NCI-H460 (cell line): ENCODE results near the gene TREML1. TPM values are rescaled to one million over a fixed set of nuclear protein-coding genes. Genes with fewer than 3 reads are reported as not detected.
"Not testable (repeated sequence)": the region's sequence is repeated elsewhere in the genome, so short reads cannot be mapped to it uniquely, and the experiment has no call there.

Experiments
- DNase-seq: peaks from one replicate; pipeline ENCODE4 v3.0.0-alpha.2; 2016; ENCODE audit warnings: low read depth; ENCODE audit errors: extremely low read depth
- polyA plus RNA-seq: library from polyadenylated mRNA; depleted of rRNA; stranded (reverse); fragments of >200 nt; gene quantifications from 2 replicates; pipeline ENCODE4 v1.2.3, GENCODE V29; 2014; cell fraction: nucleus; rRNA removed
- total RNA-seq: library from RNA; depleted of rRNA; stranded (reverse); fragments of >200 nt; shearing (Covaris generic); gene quantifications from 2 replicates; pipeline ENCODE4 v1.2.3, GENCODE V29; 2014; rRNA removed

The TREML1 gene
- not detected in 2 replicates for total RNA-seq
- polyA plus RNA-seq = not detected in 2 replicates

- no peak for DNase-seq
Observed at GRCh38 chr6:41153992-41154625, at the start of gene TREML1. Gene TREML1, minus strand, starts transcription at chr6:41154347. Its CDS starts 59 bp downstream, at chr6:41154288.

DNA sequence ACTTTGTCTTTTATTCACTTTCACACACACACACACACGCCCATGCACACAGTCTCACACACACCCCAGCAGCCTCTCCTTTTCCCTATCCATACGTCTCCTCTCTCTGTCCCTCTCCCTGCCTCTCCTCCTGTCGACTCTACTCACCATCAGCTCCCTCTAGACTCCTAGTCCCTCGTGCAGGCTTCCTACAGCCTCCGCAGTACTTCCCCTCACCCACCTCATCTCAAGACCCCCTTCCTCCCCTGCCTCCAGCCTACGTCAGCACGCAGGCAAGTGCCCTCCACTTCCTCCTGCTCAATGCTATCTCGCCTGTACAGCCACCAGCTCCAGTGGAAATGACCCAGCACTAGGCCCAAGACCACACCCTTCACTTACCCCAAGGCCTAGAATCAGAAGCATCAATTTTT is 47.6 kb upstream of the TREML1 start:
- DNase-seq = no peak

GRCh38 chr6:41200901-41201763 is 47.0 kb upstream of the TREML1 start, which contains the start of gene TREML2:
Gene TREML2, minus strand, starts transcription at chr6:41201149. Its CDS starts 141 bp downstream, at chr6:41201008.
- DNase-seq = no peak

DNA sequence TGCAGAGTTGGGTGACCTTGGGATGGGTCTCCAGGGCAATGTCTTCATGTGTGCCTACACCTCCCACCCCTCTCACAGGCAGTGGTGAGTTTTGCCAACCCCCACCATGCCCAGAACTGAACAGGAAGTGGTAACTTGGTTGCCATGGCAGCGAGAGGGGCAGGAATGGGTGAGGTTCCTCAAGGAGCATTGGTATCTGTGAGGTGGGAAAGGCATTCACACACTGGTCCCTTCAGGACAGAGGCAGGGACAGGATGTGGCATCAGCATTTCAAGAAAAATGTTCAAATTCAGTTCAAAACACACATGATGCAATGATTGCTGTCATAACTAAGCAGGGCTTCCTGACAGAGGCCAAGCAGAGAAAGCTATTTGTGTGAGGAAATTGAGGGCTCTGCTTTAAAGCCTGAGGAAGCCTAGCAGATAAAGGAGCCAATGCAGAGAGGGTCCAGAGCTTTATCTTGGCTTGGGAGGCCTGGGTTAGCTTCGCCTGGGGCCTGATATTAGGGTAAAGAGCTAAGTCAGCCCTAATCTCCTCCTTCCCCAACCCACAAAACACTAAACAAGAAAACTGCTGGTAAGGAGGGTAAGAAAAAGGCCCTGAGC is 46.3 kb upstream of the TREML1 start:
- DNase-seq = peak; percentile 20

GRCh38 chr6:41199552-41200246 is 45.6 kb upstream of the TREML1 start:
- DNase-seq = peak; percentile 55

DNA sequence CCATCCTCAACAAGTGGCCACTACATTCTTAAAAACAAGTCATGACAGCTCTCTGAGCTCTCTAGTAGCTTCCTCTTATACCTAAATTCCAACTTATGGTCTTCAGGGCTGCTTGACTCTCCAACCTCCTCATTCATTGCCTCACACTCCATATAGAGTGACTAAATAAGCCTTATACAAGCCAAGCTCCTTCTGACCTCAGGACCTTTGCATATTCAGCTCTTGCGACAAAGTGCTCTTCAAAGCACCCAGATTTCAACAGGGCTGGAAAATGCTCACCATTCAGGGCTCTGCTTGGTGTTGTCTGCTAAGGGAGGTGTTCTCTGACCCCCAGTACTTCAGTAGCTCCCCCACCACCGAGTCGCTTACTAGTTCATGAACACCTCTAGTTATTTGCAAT is 43.1 kb upstream of the TREML1 start:
- DNase-seq = no peak

DNA sequence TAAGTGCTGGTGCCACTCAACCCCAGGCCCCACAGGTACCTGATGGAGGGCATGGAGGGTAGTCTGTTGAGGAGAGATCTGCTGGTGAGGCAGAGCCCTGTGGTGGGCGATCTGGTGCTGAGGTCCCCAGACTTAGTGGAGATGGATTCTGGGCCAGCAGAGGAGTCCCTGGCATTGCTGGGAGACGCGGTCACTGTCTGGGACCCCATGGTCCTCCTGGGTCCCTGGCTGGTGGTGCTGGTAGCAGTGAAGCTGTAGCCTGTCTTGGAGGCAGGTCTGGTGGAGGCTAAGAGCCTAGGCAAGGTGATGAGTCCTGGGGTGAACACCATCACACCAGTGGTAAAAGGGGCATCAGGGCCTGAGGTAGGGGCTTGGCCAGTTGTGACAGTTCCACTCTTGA is 40.2 kb upstream of the TREML1 start:
- no peak for DNase-seq

DNA sequence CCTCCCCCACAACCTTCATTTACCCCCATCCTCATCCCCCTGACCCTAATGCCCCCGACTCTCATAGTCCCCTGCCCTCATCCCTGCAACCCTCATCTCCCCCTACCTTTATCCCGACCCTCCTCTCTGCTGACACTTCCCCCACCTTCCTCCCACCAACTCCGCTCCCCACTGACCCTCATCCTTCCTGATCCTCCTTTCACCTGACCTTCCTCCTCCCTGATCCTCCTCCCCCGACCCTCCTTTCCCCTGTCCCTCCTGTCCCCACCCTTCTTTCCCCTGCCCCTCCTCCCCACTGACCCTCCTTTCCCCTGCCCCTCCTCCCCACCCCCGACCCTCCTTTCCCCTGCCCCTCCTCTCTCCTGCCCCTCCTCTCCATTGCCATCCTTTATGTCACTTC is 39.7 kb upstream of the TREML1 start:
- DNase-seq = no peak

- no peak for DNase-seq
Observed at GRCh38 chr6:41193171-41193734, 39.1 kb upstream of the TREML1 start.

DNA sequence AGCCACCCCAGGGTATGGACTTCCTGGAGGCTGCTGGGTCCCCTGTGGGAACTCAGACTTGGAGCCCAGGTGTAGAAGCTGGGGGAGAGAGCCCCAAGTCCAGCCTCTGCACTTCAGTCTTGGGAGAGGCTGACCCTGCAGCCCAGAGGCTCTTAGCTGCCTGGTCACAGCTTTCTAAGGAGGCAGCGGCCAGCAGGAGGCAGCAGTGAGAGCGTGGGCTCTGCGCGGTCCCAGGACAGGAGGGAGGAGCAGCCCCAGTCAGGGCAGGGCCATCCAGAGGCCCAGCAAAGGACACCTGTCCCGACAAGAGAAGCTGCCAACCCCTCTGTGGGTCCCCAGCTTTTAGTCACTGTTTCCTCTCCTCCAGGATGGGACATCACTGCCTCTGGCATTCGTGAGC is 37.4 kb upstream of the TREML1 start:
- no peak for DNase-seq

GRCh38 chr6:41190791-41191190 is 36.6 kb upstream of the TREML1 start:
- no peak for DNase-seq

DNA sequence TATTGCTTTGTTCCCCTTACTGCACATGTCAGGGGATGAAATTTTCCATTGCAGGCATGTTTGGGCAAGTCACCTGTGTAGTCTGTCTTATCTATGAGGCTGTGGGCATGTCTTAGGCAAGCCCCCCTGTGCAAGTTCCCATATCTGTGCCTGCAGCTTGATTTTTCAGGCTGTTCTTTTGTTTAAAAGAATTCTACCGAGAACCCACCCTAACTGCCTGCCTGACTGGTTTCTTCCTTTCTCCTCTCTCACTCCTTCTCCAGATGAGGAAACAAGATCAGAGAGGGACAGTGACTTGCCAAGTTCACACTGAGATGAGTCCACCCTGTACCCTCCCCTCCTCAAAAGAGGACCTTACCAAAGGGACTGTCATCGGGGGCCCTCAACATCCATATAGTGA is 35.8 kb upstream of the TREML1 start:
- no peak for DNase-seq

DNA sequence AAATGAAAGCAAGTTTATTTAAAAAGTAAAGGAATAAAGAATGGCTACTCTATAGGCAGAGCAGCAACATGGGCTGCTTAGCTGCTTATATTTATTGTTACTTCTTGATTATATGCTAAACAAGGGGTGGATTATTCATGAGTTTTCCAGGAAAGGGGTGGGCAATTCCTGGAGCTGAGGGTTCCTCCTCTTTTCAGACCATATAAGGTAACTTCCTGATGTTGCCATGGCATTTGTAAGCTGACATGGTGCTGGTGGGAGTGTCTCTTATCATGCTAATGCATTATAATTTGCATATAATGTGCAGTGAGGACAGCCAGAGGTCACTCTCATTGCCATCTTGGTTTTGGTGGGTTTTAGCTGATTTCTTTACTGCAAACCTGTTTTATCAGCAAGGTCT is 34.9 kb upstream of the TREML1 start:
- DNase-seq = not testable (repeated sequence)

GRCh38 chr6:41187924-41188886 is 34.1 kb upstream of the TREML1 start:
- DNase-seq = no peak

DNA sequence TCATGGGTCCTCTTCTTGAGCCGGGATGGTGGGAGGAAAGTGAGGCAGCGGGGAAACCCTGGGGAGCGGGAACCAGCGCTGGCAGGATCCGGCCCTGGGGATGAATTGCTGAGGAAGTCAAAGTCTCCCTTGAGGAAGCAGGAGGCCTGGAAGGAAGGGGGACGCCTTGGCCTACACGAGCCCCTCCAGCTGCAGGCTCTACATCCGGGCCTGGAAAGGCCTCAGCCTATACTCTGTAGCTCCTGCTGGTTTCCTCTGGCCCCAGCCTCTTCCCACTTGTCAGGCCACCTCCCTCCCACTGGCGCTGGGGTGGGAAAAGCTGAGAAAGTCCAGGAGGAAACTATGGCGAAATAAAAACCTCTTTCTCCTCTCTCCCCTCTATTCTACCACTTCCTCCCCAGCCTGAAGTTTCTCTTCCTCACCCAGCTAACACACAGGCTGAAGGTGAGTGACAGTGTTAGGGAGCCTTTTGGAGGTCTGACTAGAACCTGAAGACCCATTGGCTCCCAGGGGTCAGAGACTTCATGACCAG is 31.9 kb upstream of the TREML1 start:
- DNase-seq = no peak

- no peak for DNase-seq
Observed at GRCh38 chr6:41184761-41185160, 30.6 kb upstream of the TREML1 start.

- DNase-seq = peak; percentile 42
Observed at GRCh38 chr6:41182069-41183034, 28.2 kb upstream of the TREML1 start.

- DNase-seq = no peak
Observed at GRCh38 chr6:41181566-41181965, 27.4 kb upstream of the TREML1 start.
